ENCODE data around the gene CYP4F12.

Gene CYP4F12

GRCh38 chr19:15737722-15738121, 64.8 kb downstream of the CYP4F12 start, which contains the start of gene OR10H3:
TSS of gene OR10H3 (plus strand) at chr19:15737985. CDS start at chr19:15741393, 3,408 bp downstream.
- TF ChIP-seq CTCF (IDR thresholded peaks at IDR 0.05; ENCODE audit: low read depth, low read length): no peak
- DNase-seq (ENCODE audit: extremely low read depth, low read depth): no peak

- TF ChIP-seq CTCF (IDR thresholded peaks at IDR 0.05; ENCODE audit: low read depth, low read length): no peak
- no peak for DNase-seq (ENCODE audit: extremely low read depth, low read depth)
Observed at GRCh38 chr19:15740785-15741184, 67.9 kb downstream of the CYP4F12 start.
